COR-L47 (cell line): ENCODE results near the gene CMBL.

Source experiments
- DNase-seq: peaks from one replicate; lab custom pipeline; 2025; lab: John Stamatoyannopoulos, UW

The CMBL gene

DNA sequence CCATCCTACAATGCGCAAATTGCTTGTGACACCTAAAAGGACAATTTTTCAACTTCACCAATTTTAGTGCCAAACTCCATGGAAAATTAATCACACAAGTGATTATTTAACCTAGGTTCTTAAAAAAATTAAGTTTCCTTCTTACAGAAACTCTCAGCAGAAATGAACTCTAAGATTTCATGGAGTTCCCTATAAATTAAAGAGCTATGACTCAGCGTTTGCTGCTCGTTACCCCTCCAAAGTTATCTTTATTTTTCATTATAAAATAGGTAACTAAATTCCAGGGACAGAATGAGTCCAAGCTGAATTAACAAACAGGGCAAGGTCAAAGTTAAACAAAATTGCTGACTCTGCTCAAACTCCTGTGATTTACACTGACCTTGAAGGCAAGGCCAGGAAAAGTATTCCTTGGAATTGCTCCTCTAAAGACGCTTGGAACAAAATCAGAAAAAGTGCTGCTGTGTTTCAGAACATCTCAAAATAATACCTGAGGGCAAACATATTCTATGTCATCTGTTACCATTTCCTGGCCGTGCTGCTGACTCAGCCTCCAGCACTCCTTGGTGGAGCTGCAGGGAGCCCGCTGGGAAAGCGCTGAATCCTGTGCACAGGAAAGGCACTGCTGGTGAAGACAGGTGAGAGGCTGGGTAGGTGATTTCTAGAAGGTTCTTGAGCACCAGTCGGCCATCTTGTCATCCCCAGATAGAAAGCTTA, 2.5 kb upstream of the CMBL start:
- peak; percentile 30 for DNase-seq

DNA sequence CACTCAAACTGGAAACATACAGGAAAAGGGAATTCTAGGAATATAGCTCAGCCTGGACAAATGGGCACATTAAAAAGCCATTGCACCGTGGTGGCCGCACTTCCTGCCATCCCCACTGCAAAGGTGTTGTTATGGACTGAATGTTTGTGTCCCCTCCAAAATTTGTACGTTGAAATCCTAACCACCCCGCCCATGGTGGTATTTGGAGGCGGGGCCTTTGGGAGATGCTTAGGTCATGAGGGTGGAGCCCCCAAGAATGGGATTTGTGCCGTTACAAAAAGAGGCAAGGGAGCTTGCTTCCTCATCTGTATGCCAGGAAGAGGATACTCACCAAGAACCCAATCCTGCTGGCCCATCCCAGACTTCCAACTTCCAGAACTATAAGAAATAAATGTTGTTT, 1.1 kb upstream of the CMBL start:
- no peak for DNase-seq

DNA sequence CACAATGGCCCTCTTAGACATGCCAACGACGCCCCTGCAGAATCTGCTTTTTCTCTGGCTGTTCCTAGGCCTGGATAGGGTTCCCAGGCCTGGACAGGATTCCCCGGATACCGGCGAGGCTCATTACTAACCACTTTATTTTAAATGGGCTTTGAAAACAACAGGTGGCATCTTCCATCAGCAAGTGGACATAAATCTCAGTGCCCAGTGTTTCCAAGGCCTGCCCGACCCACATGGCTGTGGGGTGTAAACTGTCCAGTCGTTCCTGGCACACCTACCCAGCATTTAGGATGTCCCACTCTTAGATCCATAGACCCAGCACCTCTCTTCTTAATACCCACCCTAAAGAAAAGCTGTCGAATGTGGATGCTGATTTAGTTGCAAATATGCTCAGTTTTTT, 896 bp downstream of the CMBL start:
- DNase-seq, result peak; percentile 24

DNA sequence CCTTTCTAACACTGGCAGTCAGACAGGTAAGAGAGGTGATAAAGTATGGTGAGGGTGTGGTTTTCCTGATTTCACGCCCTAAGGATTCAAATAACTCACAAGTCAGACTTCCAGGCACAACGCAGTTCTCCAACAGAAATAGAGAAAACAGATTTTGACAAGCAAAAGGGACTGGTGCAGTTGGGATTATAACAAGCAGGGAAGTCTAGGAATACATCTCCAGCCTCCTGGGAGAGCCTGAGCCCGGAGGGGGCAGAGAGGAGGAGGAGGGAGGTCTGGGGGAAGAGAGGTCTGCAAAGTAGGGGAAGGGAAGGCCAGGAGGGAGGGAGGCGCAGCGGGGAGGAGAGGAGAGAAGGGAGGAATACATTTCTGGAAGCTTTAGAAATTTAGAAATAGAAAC, 1.6 kb downstream of the CMBL start:
- DNase-seq, result no peak

DNA sequence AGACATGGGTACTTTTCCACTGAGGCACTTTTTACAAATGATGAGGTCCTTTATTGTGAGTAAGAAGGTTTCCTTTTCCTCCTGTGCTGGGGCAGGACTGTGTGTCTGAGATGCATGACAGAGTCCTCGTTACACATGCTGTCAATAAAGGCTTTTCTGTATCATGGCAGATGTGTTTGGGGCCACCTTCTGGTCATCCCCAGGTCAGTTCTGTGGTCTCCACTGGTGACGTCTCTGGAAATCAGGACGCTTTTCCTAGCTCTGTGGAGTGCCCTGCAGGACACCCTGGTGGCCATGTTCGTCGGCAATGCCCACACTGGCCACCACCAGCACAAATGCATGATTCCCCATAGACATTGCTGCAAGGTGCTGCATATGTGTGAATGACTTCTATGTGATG, 2.8 kb downstream of the CMBL start:
- DNase-seq, result peak; percentile 15

DNA sequence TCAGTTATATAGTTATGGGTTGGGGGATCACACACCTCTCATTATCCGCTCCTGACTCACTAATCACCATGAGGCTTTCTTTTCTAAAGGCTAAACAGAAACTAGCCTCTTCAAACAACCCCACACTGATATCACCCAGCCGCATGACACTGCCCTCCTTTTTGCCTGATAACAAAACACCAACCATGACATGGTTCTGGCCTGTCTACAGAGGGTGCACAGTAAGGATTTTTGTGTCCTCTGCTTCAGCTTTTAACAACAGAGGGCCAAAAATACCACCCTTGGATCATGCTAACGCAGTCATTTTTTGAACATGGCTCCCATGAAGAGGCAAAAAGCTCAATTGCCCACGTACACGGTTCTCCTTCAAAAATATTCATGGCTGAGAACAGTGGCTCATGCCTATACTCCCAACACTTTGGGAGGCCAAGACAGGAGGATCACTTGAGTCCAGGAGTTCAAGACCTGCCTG, 4.0 kb downstream of the CMBL start:
- DNase-seq, result no peak

DNA sequence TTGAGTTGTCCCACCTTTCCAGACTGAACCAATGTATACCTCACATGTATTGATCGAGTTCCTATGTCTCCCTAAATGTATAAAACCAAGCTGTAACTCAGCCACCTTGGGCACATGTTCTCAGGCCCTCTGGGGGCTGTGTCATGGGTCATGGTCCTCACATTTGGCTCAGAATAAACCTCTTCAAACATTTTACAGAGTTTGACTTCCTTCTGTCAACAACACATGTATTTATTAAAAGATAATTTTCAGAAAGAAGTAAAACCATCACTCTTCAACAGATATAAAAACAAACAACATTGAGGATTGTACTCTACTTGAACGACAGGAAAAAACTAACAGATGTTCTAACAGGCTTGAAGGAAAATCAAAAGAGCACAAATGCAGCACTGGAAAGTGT, 4.5 kb downstream of the CMBL start:
- no peak for DNase-seq

DNA sequence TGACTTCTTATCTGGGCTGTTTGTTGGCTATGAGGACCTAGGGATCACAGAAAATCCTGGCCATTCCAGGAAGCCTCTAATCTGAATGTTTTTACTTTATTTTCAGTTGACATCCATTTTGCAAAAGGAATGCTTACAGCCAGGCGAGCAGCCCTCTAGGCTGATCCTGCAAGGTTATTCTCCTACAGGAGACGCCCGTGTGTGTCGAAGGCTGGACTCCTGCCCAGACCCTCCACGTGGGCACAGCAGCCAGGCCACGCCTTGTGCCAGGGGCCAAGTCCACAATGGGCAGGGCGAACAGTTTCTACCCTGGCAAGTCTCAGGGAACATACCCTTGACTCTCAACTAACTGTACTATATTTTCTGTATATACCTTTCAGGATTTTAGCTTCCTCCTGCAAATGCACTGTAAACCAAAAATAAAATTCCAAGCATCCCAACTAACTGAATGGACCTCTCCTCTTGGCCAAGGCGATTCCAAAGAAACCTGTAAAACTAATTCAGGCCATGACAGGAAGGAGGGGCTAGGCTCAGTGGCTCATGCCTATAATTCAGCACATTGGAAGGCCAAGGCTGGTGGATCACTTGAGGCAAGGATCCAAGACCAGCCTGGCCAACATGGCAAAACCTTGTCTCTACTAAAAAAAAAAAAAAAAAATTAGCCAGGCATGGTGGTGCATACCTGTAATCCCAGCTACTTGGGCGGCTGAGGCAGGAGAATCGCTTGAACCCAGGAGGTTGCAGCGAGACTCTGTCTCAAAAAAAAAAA, 5.7 kb downstream of the CMBL start:
- DNase-seq, result peak; percentile 86

DNA sequence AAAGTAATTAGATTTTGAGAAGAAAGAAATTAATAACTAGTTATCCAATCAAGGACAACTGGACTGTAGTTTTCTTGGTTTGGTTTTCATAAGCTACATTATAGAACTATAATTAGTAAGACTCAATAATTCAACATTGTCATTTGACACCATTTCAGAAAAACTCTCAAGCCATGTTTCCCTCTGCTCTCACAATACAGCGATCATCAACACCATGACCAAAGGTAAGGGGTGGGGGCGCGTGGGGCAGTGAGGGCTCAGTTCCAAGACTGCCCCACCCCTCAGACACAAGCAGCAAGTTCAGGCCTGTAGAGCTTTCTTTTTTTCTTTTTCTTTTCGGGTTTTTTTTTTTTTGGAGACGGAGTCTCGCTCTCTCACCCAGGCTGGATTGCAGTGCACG, 6.4 kb downstream of the CMBL start:
- peak; percentile 59 for DNase-seq

DNA sequence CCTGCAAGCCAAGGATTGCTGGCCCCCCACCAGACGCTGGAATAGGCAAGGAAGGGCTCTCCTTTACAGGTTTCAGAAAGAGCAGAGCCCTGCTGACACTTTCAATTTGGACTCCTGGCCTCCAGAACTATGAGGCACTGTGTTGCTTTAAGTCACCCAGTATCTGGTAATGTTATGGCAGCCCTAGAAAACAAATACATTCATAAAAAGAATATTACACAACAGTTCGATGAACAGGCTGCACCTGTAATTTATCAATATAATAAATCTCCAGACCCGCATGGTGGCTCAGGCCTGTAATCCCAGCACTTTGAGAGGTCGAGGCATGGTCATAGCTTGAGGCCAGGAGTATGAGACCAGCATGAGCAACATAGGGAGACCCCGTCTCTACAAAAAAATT, 7.5 kb downstream of the CMBL start:
- DNase-seq, result no peak

DNA sequence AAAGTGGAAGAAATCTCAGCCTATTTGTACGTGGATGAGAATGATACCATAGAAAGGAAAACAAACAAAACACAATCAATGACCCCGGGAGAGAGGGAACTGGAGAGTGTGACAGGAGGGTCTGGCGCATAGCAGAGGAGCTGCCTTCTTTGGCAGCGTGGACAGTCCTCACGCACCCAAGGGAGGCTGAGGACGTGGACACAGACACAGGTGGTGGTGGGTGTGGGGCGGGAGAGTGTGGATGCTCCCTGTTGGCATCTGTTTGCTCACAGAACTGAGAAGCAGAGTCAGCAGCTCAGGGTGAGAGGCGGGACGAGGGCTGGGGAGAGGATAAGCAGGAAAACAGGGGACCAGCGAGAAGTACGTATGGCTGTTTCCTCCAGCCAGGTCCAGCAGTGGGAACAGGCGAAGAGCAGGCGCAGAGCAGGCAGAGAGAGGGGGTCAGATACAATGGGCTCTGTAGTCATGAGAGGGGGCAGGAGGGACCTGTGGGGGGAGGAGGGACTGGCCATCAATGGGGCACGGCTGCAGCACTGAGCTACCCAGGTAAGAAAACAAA, 10.0 kb downstream of the CMBL start:
- DNase-seq, result peak; percentile 35

DNA sequence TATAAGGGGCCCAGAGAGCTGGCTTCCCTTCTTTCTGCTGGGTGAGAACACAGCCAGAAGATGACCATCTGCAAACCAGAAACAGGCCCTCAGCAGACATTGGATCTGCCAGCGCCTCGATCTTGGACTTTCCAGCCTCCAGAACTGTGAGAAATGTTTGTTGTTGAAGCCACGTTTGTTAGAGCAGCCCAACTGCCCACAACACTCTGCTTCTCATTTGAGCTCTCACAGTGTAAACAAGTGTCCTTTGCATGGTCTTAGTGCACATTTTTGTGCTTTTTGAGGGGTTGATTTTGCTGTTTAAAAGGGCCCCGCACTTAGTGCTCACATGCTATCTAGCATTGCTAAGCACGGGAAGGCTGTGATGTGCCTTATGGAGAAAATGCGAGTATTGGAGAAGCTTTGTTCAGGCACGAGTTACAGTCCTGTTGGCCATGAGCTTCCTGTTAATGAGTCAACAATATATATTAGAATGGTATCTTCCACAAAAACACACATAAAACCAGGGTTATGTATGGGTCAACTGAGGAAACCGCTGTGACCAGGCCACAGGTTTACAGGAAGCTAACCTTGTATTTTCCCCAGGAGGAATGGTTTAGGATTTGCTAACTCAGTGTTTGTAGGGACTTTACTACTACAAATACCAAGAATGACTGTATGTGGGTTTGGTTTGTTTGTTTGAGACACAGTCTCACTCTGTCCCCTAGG, 11.9 kb downstream of the CMBL start:
- DNase-seq, result no peak

DNA sequence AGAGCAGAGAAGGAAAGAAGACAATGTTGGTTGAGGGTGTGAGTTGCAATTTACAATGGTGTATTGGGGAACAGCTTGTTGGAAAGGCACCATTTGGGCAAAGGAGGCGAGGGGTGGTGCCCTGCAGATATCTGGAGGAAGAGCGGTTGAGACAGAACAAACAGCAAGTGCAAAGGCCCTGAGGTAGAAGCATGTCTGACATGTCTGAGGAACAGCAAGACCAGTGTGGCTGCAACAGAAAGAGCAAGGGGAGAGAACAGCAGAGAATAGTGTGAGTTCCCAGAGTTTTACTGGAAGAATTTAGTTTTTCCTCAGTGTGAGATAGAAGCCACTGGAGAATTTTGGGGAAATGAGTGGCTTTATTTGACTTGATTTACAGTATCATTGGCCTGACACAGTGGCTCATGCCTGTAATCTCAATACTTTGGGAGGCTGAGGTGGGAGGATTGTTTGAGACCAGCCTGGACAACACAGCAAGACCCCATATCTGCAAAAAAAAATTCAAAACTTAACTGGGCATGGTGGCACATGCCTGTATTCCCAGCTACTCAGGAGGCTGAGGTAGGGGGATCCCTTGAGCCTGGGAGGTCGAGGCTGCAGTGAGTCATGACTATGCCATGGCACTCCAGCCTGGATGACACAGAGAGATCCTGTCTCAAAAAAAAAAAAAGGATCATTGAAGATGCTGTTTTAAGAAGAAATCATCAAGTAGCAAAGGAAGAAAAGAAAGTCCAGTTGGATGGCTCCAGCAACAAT, 13.6 kb downstream of the CMBL start:
- no peak for DNase-seq

DNA sequence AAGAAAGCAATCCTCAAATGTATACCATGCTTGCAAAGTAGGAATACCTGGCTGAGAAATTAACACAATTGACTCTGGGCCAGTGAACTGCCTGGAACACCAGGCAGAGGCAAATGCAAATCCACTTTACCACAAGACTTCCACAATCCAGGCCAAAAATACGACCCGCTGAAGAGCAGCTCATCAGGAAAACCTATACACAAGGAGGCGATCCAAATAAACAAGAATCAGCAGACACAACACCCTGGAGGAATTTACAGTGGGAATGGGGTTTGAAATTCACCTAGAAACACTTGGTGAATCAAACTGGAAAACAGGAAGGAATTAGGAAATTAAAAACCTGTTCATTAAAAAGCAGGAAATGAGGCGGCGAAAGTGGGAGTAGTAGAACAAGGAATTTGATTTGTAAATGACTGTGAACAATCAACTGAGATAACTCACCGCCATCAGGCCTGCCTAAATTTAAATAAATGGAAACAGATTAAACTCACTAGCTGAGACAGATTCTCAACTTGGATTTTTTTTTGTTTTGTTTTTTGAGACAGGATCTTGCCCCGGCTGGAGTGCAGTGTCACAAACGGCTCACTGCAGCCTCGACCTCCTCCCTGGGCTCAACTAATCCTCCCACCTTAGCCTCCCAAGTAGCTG, 15.9 kb downstream of the CMBL start:
- DNase-seq, result no peak

DNA sequence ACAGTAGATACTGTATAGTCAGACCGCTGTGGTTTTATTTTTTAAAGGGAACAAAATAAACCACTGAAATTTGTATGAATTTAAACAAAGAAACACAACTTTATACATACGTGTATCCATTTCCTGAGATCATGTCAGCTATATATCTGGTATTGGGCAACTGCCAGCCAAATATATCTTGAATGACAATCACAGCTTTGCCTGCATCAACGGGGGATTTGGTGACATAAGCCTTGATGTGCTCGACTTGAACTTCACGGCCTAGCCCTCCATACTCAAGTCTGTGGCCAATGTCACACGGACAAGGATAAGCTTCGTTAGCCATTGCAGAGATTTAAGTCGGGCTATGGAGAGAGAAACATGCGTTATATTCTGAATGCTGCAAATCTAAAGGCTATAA, 17.3 kb downstream of the CMBL start:
- DNase-seq, result no peak

DNA sequence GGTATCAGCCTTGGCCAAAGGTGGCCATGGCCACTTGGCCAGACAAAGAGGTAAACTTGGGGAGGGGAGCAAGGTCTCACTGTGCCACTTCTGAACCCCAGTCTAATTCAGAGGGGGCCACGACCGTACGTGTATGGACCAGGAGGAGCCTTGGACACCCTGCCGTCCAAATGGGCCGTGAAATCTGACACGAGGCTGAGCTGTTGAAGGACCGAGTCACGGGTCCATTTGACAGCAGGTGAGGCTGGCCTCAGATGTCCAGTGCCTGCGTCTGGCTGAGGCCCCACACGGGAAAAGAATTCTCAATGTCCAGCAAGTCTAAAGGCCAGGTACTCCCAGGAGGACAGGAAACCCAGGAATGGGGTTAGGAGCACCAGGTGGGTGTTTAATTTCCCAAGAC, 17.7 kb downstream of the CMBL start:
- DNase-seq, result no peak

DNA sequence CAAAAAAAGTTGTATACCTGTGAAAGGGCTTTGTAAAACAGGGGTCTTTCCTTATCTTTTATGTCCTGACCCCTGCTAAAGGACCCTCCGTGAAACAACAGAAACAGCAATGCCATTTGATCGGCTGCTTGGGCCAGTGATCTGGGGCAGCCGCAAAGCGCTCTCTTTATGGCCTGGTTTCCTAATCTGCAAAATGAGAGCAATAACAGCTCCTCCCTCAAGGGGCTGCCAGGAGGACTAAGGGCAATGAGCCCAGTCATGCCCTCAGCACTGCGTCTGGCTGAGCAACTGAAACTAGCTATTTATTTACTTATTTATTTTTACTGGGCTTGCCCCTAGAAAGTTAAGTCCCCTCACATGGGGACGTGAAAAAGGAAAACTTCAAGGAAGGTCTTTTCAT, 18.3 kb downstream of the CMBL start:
- DNase-seq, result no peak

DNA sequence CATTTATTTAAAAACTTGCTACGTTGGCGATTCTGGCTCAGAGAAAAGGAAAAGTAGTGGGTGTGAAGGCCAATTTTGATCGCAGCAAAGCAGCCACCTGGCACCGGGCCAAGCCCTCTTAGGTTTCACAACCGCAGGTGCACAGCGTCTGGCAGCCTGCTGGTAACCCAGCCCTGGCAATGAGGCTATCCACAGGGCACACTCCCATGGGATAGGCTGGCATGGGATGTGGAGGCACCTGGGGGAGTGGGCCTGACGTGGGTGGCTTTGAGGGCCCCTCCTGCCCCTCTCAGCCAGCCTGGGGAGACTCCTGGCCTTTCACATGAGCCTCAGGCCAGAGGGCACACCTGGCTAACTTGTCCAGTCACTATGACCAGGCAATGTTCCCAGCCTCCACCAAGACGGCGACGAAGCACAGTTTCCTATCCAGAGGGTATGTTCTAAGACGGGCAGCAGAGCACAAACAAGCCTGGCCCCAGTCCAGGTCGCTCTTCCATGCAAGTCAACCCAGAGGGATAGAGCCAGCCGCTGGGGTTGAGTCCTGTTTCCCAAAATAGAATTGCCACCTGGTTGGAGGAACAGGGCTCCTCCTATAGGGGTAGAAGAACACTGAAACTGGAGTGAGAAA, 19.0 kb downstream of the CMBL start:
- DNase-seq, result peak; percentile 100

DNA sequence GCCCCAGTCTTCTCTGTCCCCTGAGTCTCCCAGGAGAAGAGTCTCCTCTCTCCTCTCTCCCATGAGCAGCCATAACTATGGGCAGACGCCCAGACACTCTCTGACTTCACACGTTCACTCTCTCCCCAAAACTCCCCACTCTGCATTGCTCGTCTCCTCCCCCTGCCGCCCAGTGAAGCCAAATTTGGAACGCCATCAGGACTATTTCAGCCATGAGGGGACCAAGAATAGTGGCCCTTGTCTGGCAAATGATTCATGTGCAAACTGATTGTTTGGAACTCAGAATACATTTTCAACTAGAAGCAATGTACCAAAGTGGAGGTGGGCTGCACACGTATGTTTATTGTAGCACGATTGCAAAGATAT, 20.9 kb downstream of the CMBL start:
- no peak for DNase-seq

DNA sequence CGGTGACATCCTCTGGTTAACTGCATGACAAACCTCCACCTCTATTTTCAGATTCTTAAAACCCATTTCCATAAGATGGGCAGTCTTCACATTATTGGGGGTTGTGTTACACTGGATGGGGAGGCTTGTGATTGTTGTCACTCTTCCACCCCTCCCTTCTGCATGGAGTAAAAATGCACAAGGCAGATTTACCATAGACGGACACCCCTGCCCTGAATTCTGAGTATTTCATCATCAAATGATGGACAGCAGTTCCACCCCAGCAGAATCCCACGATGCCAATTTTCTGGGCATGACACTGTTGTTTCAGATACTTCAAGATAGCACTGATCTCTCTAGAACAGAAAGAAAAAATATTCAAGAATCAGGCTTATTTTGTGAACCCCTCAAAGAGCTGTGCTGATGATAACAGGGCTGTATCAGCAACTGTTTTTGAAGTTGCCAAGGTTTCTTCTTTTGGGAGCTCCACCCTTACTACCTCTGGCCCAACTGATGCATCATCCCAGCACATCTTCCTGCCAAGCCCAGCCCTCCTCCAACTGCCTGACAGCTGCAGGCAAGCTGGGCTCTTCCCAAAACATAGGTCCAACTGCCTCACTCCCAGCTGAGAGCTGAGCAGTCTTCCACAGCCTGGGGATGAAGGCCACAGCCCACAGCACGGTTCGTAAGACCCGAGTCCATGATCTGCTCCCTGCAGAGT, 21.4 kb downstream of the CMBL start:
- no peak for DNase-seq
